ENCODE results near the gene TM9SF1.

Gene TM9SF1

DNA sequence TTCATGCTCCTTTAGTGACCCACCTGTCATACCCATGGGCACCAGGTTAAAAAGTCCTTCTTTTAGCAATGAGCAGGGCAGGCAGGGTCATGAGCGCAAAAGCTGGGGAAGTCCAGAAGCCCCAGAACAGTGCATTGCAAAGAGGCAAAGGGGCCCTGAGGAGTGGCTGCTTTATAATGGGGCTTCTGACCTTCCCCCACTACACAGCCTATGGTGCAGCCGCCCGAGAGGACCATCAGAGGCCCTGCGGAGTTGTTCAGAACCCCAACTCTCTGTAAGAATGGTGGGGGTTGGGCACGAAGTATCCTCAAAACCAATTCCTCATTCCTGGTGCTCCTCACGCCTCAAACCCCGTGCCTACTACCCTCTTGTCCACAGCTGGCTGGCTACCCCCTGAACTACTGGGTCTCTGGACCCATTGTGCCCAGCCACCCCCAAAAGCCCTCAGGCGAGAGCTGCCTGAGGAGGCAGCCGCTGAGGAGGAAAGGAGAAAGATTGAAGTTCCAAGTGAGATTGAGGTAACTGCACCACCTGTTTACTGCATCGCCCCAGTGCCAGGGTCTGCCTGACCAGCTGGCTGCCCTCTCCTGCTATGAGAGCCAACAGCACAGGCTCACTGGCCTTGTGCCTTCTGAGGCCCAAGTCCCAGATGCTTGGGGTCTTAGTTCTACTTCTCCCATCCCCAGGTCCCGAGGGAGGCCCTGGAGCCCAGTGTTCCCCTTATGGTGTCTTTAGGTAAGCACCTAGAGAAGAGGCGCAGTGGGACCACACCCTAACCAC lies 16.7 kb downstream of the TM9SF1 start:
- DNase-seq: no peak

DNA sequence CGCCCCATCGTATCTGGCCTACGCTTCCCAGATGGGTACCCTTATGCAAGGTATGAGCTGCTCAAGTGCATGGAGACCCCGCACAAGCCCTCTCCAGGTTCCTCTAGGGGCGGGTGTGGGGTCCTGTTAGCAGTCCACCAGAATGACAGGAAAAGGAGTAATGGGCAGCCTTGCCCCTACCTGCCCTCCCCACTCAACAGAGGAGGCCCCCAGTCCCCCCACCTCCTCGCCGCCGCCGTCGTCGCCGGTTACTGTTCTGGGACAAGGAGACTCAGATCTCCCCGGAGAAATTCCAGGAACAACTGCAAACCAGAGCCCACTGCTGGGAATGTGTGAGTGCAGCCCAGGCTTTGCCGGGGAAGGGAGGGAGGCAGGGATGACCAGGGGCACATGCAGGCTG lies 17.4 kb downstream of the TM9SF1 start:
- DNase-seq: no peak

DNA sequence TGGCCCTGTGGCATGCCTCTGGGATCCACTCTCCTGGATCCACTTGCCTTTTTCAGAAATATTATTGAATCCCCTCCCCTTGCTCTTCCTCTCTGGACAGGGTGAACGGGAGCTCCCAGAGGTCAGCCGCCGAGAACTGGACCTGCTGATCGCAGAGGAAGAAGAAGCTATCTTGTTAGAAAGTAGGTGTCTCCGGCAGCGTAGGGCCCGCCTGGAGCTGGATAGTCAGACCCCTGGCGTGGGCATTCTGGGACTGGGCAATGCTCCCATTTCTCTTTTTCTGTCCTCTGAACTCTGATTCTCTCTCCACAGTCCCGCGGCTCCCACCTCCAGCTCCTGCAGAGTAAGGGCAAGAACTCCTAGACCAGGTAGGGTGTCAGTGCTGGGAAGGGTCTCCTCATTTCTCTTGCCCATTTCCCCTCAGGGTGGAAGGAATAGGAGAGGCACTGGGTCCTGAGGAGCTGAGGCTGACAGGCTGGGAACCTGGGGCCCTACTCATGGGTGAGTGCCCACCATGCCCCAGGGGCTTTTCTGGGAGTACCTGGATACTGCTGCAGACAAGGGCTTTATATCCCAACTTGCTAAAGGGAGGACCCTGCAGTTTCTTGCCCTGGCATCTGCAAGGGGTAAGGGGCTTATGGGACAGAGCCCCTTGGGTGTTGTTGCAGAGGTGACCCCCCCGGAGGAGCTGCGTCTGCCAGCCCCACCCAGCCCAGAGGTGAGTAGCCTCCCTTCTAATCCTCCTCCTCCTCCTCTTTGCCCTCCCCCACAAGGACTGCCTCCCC lies 18.0 kb downstream of the TM9SF1 start:
- no peak for DNase-seq

DNA sequence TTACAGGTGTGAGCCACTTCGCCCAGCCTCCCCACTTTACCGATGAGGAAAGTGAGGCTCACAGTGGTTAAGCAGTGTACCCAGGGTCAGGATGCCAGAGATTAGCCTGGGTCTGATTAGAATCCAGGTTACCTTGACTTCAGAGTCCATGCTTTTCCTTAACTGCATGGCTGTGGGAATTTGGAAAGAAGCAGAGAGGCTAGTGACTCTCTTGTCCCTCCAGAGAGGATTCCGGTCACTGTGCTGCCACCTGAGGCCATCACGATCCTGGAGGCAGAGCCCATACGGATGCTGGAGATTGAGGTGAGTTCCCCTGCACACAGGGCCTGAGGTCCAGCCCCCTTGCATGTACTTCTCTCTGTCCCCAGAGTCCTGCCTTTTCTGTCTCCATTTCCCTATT lies 18.6 kb downstream of the TM9SF1 start:
- DNase-seq: no peak

DNA sequence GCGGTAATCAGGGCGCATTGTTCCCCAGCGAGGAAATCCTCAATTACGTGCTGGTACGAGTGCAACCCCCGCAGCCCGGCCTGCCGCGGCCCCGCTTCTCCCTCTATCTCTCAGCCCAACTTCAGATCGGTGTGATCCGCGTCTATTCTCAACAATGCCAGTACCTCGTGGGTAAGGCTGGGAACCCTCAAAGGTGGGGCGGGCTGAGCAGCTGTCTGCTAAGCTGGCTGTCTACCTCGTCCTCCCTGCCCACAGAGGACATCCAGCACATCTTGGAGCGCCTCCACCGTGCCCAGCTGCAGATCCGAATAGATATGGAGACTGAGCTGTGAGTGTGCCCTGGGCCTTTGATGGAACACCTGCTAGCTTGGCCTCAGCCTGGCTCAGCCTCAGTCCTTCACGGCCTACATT lies 22.4 kb downstream of the TM9SF1 start:
- DNase-seq: peak; percentile 60

DNA sequence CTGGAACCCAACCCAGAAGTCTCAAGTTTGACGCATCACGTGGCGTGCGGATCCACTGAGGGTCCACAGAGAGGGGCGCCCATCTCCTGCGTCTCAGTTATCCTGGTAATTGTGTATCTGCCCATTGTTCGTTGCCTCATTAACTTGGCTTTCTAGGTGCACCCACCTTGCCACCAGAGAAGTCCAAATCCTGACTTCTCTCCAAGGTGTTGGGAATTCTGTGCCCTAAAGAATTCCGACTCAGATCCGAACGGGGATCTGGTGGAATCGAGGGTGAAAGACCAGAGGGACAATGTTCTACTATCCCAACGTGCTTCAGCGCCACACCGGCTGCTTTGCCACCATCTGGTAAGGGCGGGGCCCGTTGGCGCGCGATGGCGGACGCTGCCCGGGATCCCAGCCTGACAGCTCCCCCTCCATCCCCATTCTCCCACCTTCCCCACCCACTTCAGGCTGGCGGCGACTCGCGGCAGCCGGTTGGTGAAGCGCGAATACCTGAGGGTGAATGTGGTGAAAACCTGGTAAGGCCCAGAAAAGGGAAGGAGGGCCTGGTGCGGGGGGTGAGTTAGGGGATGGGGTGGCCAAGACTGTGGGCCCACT lies 22.9 kb downstream of the TM9SF1 start:
- peak; percentile 76 for DNase-seq

DNA sequence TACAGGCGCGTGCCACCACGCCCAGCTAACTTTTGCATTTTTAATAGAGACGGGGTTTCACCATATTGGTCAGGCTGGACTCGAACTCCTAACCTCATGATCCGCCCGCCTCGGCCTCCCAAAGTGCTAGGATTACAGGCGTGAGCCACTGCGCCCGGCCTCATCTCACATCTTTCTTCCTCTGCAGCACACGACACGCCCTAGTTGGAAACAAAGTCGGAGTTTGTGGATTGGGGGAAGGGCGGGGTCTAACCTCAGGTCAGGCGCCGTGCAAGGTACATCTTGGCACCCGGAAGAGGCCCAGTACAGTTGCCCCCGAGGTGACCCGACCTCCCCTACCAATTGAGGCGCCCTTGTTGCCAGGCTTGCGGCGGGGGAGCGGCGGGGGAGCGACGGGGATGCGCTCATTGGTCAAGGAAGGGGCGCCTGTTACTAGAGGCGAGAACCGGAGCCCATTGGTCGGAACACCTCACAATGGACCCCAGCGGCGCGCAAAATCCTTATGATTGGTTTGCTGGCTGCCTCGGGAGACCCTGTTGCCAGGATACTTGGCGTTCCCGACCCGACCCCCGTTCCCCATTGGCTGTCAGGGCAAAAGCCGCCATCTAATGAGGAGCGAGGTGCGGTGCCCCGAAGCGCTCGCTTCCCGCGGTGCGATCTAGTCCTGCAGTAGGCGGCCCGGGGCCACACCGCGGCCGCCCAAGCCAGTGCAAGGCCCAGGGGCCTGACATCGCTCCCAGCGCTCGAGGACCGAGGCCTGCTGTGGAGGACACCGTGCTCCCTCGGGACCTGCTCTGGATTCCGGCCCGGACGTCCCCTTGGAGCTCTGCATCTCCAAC lies 23.6 kb downstream of the TM9SF1 start, which contains the start of gene REC8:
Gene REC8, plus strand, starts transcription at position 659 of the 839 bp plus-strand sequence. CDS start 473 bp downstream, outside the sequence.
- DNase-seq: peak; percentile 100

DNA sequence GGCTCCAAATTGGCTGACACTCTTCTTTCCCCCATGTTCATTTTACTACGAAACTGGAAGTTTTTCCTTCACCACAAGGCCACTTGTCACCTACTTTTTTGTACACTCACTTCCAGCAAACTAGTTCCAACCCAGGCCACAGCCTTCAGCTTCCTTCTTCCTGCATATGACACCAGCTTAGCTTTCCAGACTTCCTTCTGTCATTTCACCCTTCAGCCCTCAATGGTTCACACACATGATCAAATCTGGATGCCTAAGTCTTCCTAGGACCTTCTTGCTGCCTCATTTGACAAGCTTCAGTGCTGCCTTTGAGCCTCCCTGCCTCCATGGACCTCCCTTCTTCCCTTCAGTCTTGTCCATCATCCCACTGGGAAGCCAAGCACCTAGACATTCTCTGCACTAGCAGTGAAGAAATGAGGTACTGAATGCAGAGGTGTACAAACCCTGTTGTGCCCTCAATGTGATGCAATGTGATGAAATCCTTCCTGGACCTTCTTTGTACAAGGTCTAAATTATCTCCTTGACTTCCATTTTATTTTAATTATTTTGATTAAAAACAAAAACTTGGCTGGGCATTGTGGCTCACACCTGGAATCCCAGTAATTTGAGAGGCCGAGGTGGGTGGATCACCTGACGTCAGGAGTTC lies 27.6 kb downstream of the TM9SF1 start:
- DNase-seq: no peak

DNA sequence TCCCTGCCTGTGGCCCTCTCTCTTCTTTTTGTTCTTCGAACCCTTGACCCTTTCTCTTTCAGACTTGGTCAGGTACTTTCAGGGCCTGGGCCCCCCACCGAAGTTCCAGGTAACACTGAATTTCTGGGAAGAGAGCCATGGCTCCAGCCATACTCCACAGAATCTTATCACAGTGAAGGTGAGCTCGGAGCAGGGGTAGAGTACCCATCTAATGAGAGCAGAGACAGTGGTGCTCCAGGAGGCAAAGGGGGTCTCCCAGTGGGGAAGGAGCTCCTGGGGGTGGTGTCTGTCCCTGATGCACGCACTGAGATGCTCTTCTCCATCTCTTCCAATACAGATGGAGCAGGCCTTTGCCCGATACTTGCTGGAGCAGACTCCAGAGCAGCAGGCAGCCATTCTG lies 29.5 kb downstream of the TM9SF1 start:
- DNase-seq: no peak

DNA sequence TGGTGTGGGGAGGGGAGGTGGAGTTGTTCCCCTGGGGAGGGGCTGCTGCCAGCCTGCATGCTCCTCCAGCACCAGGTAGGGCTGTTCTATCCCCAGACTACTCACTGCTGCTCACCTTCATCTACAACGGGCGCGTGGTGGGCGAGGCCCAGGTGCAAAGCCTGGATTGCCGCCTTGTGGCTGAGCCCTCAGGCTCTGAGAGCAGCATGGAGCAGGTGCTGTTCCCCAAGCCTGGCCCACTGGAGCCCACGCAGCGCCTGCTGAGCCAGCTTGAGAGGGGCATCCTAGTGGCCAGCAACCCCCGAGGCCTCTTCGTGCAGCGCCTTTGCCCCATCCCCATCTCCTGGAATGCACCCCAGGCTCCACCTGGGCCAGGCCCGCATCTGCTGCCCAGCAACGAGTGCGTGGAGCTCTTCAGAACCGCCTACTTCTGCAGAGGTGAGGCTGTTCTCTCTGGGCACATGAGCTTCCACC lies 30.7 kb downstream of the TM9SF1 start:
- no peak for DNase-seq

DNA sequence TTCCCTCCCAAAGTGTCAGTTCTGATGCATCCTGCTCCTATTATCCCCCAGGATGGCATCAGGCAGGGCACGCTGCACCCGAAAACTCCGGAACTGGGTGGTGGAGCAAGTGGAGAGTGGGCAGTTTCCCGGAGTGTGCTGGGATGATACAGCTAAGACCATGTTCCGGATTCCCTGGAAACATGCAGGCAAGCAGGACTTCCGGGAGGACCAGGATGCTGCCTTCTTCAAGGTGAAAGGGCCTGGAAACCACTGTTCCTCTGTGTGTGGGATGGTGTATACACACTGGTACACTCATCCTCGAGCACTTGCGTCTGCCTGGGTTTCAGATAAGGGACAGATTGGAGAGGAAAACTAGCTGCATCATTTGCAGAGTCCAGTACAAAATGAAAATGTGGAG lies 33.1 kb downstream of the TM9SF1 start:
- DNase-seq: no peak

DNA sequence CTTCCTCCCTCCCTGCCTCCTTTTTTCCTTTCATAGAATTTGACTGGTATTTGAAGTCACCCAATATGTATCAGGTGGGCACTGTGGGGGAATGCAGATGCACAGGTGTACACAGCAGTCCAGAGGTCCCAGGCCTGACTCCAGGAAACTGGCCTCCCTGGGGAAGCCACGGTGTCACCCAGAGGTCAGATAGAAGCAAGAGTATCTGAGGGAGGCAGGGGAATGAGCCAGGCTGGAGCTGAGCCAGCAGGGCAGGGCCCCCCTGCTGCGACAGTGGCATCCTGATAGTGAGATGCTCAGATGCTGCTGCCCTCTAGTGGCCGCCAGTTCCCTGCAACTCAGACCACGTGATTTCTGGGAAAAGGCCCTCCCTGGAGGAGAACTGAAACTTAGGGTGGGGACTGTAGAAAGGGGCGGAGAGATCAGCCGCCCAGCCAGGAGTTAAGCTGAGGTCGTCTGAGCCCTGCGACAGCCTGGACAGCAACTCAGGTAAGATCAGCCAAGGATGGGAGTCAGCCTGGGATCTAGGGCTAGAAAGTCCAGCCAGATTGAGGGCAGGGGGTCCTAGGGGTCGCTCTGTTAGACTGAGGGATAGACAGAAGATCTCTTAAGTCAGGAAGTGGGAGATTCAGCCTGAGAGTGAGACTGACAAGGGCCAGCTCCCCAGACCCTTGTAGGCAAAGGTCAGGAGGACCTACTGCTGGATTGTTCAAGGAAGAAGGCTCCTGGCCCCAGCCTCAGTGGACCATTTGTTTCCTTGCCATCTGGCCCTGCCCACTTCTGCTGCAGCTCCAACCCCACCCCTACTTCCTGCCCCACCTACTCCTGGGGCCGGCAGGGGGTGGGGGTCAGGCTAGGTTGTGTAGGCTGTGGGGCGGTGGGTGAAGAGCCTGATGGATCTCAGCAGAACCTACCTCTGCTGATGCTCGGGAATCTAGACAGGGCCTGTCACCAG lies 34.1 kb downstream of the TM9SF1 start, which contains the start of gene IRF9:
Gene IRF9, plus strand, starts transcription at position 416 of the 955 bp plus-strand sequence. CDS start 880 bp downstream, outside the sequence.
- DNase-seq: peak; percentile 95

DNA sequence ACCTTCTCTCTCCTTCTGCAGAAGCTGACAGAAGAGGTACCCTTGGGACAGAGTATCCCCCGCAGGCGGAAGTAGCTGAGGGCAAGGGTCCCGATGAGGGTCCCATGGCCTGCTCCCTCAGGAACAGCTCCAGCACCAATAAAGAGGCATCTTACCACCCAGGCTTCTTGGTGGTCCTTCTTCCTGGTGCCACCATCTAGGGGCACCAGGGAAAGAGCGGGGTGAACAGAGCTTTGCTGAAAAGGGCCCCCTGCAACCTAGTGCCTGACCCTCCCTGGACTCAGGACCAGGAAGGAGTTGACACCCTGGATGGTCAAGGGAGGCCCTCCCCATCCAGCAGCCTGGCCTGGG lies 34.8 kb downstream of the TM9SF1 start:
- DNase-seq: no peak

DNA sequence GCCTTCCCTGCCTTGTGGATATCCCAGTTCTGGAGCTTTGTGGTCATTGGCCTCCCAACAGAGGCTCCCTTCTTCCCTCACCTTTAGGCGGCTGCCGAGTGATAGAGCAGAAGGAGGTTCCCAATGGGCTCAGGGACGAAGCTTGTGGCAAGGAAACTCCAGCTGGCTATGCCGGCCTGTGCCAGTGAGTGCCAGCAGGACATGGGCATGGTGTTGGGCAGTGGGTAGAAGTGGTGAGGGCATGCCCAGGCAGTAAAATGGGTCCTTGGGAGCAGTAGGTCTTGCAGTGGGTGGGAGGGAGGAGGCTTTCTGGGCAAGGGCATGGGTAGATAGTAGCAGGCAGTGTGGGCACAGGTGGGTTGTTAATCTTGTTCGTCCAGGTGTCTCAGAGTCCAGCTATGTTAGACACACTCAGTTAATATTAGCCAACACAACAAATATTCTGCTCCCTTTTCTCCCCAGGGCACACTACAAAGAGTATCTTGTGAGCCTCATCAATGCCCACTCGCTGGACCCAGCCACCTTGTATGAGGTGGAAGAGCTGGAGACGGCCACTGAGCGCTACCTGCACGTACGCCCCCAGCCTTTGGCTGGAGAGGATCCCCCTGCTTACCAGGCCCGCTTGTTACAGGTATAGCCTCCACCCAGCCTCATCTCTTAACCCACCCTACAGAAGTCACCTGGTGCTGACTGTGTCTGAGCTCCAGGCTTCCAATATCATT lies 35.3 kb downstream of the TM9SF1 start:
- DNase-seq: no peak

DNA sequence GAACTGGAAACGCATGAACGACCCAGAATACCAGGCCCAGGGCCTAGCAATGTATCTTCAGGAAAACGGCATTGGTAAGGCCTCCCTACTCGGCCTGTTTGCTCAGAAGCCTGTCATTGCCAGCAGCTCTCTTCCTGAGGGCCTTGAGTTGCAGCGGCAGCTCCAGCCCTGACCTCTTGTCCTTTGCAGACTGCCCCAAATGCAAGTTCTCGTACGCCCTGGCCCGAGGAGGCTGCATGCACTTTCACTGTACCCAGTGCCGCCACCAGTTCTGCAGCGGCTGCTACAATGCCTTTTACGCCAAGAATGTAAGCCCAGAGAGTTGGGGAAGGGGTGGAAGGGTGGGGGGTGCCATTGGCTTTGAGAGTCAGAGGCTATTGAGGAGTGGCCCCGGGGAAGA lies 37.9 kb downstream of the TM9SF1 start:
- DNase-seq: no peak

DNA sequence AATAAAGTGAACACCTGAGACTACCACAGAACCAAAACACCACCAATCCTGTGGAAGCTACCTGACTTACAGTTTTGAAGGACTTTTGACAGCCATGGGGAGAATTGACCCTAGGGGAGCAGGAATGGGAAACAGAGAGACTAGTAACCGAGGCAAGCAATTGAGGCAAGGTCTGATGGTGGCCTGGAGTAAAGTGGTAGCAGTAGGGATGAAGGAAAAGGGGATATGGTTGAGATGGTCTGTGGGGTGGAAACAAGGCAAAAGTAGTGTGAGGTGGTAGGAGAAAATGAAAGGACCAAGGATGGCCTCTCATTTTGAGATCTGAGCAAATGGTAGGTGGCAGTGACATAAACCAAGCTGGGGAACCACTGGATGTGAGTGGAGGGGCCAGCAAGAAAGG lies 38.4 kb downstream of the TM9SF1 start:
- no peak for DNase-seq

DNA sequence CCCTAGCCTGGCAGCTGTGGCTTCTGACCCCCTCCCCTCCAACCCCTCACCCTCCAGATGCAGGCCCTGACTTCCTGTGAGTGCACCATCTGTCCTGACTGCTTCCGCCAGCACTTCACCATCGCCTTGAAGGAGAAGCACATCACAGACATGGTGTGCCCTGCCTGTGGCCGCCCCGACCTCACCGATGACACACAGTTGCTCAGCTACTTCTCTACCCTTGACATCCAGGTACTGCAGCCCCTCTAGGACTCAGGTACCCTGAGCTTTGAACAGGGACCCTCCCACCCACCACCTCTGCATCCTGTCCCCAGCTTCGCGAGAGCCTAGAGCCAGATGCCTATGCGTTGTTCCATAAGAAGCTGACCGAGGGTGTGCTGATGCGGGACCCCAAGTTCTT lies 40.1 kb downstream of the TM9SF1 start:
- DNase-seq: no peak

DNA sequence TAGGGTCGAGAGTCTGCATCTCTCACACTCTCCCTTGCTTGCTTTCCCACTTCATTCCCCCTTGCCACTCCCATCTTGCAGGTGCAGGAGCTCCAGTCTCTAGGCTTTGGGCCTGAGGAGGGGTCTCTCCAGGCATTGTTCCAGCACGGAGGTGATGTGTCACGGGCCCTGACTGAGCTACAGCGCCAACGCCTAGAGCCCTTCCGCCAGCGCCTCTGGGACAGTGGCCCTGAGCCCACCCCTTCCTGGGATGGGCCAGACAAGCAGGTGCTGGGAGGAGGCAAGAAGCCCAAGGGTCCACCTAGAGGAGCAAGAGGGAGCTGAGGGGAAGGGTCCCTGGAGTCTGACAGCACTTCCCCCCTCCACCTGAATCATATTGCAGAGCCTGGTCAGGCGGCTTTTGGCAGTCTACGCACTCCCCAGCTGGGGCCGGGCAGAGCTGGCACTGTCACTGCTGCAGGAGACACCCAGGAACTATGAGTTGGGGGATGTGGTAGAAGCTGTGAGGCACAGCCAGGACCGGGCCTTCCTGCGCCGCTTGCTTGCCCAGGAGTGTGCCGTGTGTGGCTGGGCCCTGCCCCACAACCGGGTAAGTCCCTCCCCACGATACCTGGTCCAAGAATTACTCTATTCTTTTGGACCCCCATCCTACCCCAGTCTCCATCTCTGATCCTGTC lies 43.7 kb downstream of the TM9SF1 start:
- DNase-seq: no peak

DNA sequence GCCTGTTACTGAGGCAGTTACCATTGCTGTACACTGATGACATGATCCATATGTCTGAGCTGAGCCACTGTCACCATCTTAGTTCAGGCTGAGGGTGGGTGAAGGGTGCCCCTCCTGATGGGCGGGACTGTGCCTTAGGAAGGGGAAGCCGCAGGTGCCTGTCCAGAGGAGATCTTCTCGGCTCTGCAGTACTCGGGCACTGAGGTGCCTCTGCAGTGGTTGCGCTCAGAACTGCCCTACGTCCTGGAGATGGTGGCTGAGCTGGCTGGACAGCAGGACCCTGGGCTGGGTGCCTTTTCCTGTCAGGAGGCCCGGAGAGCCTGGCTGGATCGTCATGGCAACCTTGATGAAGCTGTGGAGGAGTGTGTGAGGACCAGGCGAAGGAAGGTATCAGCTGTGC lies 44.2 kb downstream of the TM9SF1 start:
- no peak for DNase-seq

DNA sequence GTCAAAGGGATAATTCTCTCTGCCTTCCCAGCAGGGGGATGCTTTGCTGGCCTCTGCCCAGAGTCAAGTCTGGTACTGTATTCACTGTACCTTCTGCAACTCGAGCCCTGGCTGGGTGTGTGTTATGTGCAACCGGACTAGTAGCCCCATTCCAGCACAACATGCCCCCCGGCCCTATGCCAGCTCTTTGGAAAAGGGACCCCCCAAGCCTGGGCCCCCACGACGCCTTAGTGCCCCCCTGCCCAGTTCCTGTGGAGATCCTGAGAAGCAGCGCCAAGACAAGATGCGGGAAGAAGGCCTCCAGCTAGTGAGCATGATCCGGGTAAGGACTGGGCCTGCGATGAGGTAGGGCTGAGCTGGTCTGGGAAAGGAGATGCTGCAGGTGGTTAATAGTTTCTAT lies 44.7 kb downstream of the TM9SF1 start:
- no peak for DNase-seq
